Activated T-cell treated with anti-CD3 and anti-CD28 coated beads, Interleukin-2, amount 50 U/mL, for 24 hours (primary cell): Measurements from ENCODE around the gene ACSBG1.

Source experiments
- DNase-seq: peaks from one replicate; pipeline ENCODE4 v3.0.0-alpha.2; 2020
- H3K27ac Mint-ChIP-seq: 2 replicates; pipeline ENCODE4 v1.8.0; 2020; ENCODE audit warnings: mild to moderate bottlenecking, mixed read lengths
- H3K27me3 Mint-ChIP-seq: 2 replicates; pipeline ENCODE4 v1.8.0; 2020; ENCODE audit warnings: mixed read lengths
- H3K36me3 Mint-ChIP-seq: 2 replicates; pipeline ENCODE4 v1.8.0; 2020; ENCODE audit warnings: low read depth, mixed read lengths
- H3K4me1 Mint-ChIP-seq: 2 replicates; pipeline ENCODE4 v1.8.0; 2020; ENCODE audit warnings: low read depth, mixed read lengths
- H3K4me3 Mint-ChIP-seq: 2 replicates; pipeline ENCODE4 v1.8.0; 2020; ENCODE audit warnings: mild to moderate bottlenecking, moderate library complexity, mixed read lengths
- H3K9me3 Mint-ChIP-seq: 2 replicates; pipeline ENCODE4 v1.8.0; 2020; ENCODE audit warnings: mixed read lengths

The ACSBG1 gene

DNA sequence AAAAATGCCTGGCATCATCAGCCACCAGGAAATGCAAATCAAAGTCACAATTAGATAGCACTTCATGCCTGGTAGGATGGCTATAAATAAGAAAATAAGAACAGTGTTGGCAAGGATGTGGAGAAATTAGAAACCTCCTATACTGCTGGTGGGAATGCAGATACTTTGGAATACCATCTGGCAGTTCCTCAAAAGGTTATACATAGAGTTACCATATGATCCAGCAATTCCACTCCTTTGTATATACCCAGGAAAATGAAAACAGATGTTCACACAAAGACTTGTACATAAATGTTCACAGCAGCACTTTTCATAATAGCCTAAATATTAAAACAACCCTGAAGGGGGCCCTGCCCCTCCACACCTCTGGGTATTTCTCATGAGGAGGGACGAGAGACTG lies 13.7 kb downstream of the ACSBG1 start:
- no peak for DNase-seq
- H3K9me3 Mint-ChIP-seq, result no peaks in the 10 kb centered on the region

DNA sequence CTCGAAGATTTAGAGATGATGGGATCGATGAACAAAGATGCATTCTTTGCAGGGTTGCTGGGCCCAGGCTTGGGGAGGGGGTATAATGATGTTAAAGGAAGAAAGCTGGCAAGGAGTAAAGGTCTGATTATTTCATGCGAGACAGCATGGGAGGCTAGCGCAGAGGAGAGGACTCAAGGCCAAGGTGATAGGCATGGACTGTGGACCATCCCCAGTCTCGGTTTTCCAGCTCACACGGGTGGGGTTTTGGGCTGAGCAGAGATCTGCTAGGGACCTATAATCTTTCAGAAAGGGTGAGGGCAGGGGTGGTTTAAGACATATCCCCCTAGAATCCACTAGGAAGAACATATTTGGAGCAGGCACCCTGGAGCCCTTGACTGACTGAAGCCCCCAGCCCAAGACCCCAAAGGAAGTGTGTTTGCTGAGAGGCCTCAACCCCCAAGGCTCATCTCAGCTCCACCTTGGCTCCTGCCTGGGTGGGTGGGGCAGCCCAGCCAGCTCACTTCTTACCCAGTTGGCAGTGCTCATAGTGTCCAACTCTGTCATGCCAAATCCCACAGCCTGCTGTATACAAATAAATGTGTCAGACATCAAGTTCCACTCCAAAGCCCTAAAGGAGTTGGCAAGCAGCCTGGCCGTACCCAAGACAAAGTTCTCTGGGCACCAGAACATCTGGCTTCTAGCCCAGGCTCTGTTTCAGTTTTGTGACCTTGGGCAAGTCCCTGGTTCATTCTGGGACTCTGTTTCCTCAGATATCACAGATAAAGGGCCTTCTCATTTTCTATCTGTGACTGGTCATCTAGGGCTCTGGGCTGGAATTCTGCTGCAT lies 17.9 kb downstream of the ACSBG1 start:
- Mint-ChIP-seq H3K9me3 (no peaks in the 10 kb centered on the region), H3K27ac (no peak overlapping the region), H3K4me1 (no peaks in the 10 kb centered on the region), H3K36me3 (no peaks in the 10 kb centered on the region), H3K27me3 (no peaks in the 10 kb centered on the region), H3K4me3 (no peak overlapping the region)
- no peak for DNase-seq

More for the DNA sequence above, 13.7 kb downstream of the ACSBG1 start:
- H3K4me1 Mint-ChIP-seq, result peaks cover 12% of the 10 kb centered on the region
- H3K27ac Mint-ChIP-seq, result no peak overlapping the region
- no peak overlapping the region for H3K4me3 Mint-ChIP-seq
- no peaks in the 10 kb centered on the region for H3K27me3 Mint-ChIP-seq
- no peaks in the 10 kb centered on the region for H3K36me3 Mint-ChIP-seq

DNA sequence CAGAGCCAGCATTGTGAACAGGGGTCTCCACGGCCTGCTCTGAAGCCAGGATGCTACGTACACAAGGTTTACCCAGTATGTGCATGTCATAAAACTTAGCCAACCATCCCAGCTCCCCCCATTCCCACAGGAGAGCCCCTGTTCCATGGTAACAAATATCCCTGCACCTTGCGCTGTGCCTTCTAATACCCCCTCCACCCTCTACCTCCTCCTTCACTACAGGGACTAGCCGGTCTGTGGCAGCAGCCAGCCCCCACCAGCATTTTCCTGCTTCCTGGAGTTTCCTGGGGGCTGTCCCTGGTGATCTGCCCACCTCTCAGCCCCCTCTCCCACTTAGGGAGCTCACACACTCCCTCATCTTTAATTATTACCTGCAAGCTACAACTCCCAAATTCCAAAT lies 20.4 kb downstream of the ACSBG1 start:
- H3K36me3 Mint-ChIP-seq, result no peaks in the 10 kb centered on the region
- H3K27ac Mint-ChIP-seq, result no peak overlapping the region
- H3K9me3 Mint-ChIP-seq, result no peaks in the 10 kb centered on the region
- H3K4me1 Mint-ChIP-seq, result no peaks in the 10 kb centered on the region
- no peak for DNase-seq
- no peak overlapping the region for H3K4me3 Mint-ChIP-seq
- H3K27me3 Mint-ChIP-seq, result no peaks in the 10 kb centered on the region

DNA sequence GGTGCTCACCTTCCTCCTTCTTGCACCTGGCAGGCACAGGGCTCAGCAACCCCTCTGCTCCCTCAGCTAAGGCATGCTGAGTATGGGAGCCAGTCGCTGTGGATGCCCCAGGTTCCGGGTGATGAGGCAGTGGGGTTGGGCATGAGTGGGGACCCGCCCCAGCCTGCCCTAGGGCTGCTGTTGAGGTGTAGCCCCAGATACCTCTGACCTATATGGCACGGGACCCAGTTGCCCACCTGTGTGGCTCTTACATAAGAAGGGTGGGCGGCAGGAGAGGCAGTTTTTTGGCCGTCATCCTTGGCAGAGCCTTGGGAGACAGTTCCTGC lies 21.0 kb downstream of the ACSBG1 start:
- DNase-seq, result no peak
- H3K4me3 Mint-ChIP-seq, result no peak overlapping the region
- H3K36me3 Mint-ChIP-seq, result no peaks in the 10 kb centered on the region
- H3K27ac Mint-ChIP-seq, result no peak overlapping the region
- no peaks in the 10 kb centered on the region for H3K27me3 Mint-ChIP-seq
- no peaks in the 10 kb centered on the region for H3K9me3 Mint-ChIP-seq
- H3K4me1 Mint-ChIP-seq, result no peaks in the 10 kb centered on the region

DNA sequence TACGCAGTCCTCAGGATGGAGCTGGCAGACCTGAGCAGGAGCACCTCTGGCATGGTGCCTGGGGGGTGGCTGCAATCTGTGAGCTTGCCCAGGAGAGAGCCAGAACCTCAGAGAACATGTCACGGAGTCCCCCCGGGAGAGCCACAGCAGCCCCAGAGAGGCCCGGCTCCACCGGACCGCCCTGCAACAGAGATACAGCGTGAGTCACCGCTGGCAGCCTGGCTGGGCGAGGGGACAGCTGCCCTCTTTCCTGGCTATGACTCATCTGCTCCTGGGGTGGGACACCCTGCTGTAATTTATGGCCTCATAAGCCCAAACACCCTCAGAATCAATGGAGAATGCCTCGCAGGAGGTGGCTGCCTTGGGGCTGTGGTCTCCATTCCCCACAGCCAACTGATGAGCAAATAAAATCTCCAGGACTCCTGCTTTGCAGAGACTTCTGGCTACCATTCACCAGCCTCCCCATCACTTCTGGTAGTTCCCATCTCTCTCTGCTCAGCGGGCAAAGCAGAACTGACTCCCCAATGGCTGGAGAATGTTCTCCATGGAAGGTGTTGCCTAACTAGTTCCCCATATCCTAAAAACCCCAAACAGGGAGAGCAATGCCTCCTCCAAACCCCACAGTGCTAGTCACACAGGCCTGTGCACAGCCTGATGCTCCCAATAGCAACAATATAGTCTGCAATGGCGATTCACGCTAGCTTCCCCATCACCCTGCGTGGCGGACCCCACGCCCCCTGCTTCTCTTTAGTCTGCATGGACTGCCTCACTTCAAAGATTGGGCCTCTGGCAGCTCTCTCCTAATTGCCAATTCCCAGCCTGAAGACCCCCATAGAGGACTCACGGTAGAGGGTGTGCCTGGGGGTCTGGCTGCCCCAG lies 21.6 kb downstream of the ACSBG1 start:
- H3K27ac Mint-ChIP-seq, result no peak overlapping the region
- no peaks in the 10 kb centered on the region for H3K4me1 Mint-ChIP-seq
- H3K36me3 Mint-ChIP-seq, result no peaks in the 10 kb centered on the region
- no peaks in the 10 kb centered on the region for H3K9me3 Mint-ChIP-seq
- DNase-seq, result no peak
- no peak overlapping the region for H3K4me3 Mint-ChIP-seq
- H3K27me3 Mint-ChIP-seq, result no peaks in the 10 kb centered on the region

DNA sequence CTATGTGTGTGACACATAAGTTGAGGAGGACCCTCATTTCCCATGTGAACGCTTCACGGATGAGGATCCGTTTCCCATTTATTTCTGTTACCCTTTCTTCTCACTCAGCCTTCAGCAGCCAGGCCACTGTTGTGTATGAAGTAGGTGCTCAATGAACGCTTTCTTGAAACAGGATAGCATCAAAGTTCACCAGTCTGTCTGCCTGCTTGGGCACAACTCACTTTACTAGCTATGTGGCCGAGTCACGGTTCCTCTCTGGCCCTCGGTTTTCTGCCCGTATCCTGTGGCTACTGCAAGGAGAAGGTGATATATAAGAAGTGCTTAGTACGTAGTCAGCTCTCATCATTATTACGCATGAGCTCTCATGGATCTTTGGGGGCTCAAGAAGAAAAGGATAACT lies 22.4 kb downstream of the ACSBG1 start:
- H3K4me3 Mint-ChIP-seq, result no peak overlapping the region
- DNase-seq, result no peak
- no peaks in the 10 kb centered on the region for H3K4me1 Mint-ChIP-seq
- H3K36me3 Mint-ChIP-seq, result no peaks in the 10 kb centered on the region
- no peak overlapping the region for H3K27ac Mint-ChIP-seq
- no peaks in the 10 kb centered on the region for H3K27me3 Mint-ChIP-seq
- H3K9me3 Mint-ChIP-seq, result no peaks in the 10 kb centered on the region

DNA sequence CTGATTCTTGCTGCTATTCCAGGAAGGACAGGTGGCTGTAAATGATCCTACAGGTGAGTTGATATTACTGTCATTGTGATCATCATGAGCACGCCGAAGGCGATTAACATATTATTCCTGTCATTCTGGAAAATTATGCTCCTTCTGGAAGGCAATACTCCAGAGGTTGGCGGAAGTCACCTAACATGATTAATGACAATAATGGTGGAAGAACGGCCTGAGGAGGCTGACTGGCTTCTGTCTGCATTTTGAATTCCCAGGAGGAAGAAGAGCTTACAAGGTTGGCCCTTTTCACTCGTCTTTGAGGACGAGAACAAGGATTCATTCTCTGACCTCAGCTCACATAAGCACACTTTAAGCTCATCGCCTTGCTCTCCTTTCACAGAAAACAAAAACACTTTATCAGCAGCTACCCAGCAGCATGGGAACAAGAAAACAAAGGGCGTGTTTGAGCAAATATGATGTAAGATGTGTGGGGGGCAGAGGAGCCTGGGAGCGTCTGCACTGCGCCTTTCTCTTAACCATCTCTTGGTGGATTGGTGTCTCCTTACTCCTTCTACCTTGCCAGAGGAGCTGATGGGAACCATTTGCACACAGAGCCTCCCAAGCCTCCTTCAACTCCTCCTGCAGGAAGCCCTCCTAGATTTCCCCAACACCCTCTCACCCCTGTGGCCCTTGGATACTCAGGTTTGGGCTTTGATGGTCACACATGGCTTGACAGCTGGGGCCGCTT lies 23.0 kb downstream of the ACSBG1 start:
- Mint-ChIP-seq H3K27ac (no peak overlapping the region), H3K27me3 (no peaks in the 10 kb centered on the region), H3K4me1 (no peaks in the 10 kb centered on the region), H3K9me3 (no peaks in the 10 kb centered on the region), H3K4me3 (no peak overlapping the region), H3K36me3 (no peaks in the 10 kb centered on the region)
- peak; percentile 13 for DNase-seq

DNA sequence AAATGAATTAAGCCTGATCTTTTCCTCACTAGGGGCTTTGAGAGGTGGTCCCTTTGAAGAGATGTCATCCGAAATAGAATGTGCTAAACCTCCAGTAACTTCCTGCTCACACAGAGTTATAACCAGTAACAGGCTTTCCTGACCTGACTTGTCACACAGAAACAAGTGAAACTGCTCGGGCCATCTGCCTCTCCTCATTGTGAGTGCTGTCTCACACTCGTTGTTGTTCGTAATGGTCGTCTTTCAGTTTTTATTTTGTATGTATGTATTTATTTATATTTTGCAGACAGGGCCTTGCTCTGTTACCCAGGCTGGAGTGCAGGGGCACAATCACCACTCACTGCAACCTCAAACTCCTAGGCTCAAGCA lies 24.0 kb downstream of the ACSBG1 start:
- H3K27ac Mint-ChIP-seq, result no peak overlapping the region
- no peaks in the 10 kb centered on the region for H3K27me3 Mint-ChIP-seq
- DNase-seq, result no peak
- H3K36me3 Mint-ChIP-seq, result no peaks in the 10 kb centered on the region
- H3K4me1 Mint-ChIP-seq, result no peaks in the 10 kb centered on the region
- H3K4me3 Mint-ChIP-seq, result no peak overlapping the region
- H3K9me3 Mint-ChIP-seq, result no peaks in the 10 kb centered on the region

DNA sequence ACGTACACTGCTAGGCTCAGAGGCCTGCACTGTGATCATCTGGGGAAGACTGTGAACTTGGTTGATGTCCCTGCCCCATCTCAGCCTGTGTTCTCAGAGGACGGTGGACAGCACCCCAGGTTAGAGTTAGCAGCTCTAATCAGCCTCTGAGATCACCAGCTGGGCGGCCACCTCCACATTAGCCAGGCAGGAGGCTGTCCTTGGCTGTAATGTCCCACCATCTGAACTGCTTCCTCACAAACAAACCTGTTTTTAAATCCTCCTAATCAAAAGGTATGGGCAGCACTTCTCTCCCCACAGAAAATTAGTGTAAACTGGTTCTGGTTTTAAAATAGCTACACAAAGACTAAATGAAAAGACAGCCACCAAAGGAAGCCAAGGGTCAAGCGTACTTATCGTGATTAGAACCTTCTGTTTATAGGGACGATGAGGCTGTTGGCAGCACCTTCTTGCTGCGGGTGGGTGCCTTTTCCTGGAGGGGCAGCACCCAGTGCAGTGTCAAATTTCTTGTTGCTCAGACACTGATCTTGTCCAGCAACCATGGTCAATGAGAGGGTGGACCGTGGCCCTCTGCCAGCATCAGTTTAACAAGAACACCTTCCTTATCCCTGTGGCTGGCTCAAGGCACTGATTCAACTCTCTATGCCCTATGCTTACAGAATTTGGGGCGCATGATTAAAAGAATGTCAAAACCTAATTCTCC lies 24.6 kb downstream of the ACSBG1 start:
- Mint-ChIP-seq H3K27me3 (no peaks in the 10 kb centered on the region), H3K36me3 (no peaks in the 10 kb centered on the region), H3K4me3 (no peak overlapping the region), H3K4me1 (no peaks in the 10 kb centered on the region), H3K27ac (no peak overlapping the region), H3K9me3 (no peaks in the 10 kb centered on the region)
- DNase-seq, result peak; percentile 20

DNA sequence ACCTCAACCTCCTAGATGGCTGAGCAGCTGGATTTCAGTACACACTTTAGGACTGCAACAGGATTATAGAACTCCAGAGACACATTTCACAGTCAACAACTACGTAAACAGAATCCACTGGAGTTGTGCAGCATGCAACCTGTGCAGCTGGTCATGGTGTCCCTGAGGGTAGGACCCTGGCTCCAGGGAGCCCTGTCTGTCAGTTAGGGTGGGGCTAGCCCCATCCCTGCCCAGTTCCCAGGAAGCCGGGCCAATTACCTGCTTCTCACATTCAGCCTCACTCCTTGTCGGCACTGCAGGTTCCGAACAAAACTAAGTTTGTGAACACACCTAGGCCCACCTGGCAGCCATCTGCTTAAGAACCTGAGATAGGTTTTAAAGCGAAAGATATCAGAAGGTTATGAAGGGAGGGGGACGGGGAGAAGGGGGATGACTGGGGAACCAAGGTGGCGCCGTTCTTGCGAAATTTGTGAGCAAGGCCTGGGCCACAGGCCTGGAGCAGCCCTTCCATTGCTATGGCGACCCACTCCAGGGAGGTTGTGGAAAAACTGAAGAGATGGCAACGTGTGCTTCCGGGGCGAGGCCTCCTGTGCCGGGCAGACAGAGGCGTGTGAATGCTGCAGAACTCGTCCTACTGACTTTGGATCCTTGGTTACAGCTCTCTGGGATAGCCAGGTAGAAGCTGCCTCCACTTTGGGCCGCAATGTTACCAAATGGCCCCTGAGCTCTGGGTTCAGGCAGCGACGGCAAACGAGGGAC lies 25.3 kb downstream of the ACSBG1 start:
- Mint-ChIP-seq H3K27me3 (no peaks in the 10 kb centered on the region), H3K4me3 (no peak overlapping the region), H3K27ac (no peak overlapping the region), H3K36me3 (no peaks in the 10 kb centered on the region), H3K4me1 (no peaks in the 10 kb centered on the region), H3K9me3 (no peaks in the 10 kb centered on the region)
- DNase-seq, result no peak

DNA sequence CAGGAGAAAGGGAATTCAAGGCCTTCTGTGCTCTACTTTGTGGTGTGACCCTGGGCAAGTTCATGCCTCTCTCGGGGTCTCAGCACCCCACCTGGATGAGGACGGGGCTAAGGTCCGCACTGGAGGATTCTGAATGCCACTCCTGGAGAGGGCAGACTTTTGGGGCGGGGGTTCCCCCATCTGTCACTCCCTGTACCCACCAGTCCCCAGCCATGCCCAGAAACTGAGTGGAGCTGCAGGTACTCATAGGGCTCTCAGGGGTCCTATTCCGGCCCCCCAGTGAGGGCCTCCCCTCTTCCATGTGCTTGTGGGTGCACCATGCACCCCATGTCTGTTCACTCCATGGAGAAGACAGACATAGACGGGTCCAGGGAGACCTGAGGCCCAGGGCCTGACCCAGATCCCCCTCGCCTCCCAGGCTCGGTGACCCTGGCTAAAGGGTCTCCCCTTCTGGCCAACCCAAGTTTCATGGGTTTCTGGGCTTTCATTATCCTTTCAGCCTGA lies 26.0 kb downstream of the ACSBG1 start:
- H3K36me3 Mint-ChIP-seq, result no peaks in the 10 kb centered on the region
- H3K4me1 Mint-ChIP-seq, result no peaks in the 10 kb centered on the region
- H3K4me3 Mint-ChIP-seq, result no peak overlapping the region
- no peaks in the 10 kb centered on the region for H3K9me3 Mint-ChIP-seq
- H3K27me3 Mint-ChIP-seq, result no peaks in the 10 kb centered on the region
- no peak for DNase-seq
- H3K27ac Mint-ChIP-seq, result no peak overlapping the region

DNA sequence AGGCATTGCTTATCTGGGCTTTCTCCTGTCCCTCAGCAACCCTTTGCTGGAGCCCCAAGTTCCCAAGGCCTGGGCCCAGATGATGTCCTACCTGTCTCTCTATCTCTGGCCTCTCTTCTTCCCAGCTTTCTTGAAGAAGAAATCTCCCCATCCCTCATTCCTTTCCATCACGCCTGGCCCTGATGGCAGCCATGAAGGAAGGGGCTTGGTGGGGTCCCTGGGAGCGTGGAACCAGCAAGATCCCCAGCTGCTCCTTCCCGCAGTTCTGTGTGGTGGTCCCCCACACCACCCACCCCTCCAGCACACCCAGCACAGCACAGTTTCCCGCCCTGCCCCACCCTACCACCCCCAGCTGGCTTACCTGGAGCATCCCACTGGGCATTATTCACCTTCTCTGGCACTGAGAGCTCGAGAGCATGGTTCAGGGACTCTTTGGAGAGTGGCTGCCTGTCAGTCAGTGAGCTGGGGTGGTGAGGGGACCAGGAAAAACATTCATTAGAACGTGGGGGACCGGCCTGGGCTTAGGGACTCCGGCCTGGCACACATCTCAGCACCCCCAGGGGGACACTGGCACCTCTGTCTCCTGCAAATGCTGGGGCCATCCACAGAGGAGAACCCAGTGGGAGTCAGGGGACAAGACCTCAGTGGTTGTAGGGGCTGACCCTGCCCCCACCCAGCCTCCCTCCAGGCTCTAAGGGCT lies 26.6 kb downstream of the ACSBG1 start:
- H3K27me3 Mint-ChIP-seq, result no peaks in the 10 kb centered on the region
- H3K4me1 Mint-ChIP-seq, result no peaks in the 10 kb centered on the region
- H3K4me3 Mint-ChIP-seq, result no peak overlapping the region
- no peak for DNase-seq
- H3K36me3 Mint-ChIP-seq, result no peaks in the 10 kb centered on the region
- no peak overlapping the region for H3K27ac Mint-ChIP-seq
- no peaks in the 10 kb centered on the region for H3K9me3 Mint-ChIP-seq

DNA sequence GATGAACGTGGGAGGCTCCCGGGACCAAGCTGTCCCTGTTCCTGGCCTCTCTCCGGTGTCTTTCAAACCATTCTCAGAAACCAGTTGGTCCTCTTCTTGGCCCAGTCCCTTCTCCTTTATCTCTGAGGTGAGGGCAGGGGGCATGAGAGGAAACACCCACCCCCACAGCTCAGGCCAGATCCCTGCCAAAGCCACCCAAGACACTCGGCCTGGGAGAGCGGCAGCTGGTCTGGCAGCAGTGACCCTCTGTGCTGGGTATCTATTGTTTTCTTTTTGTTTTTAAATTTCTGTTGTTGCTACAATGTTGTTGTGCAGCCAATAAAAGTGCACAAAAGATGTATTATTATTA lies 27.3 kb downstream of the ACSBG1 start:
- Mint-ChIP-seq H3K9me3 (no peaks in the 10 kb centered on the region), H3K27ac (no peak overlapping the region), H3K36me3 (no peaks in the 10 kb centered on the region), H3K4me1 (no peaks in the 10 kb centered on the region), H3K27me3 (no peaks in the 10 kb centered on the region), H3K4me3 (no peak overlapping the region)
- DNase-seq, result no peak
